22Rv1 (cell line): Measurements from ENCODE around the gene FRY.

Experiments used
- CTCF ChIP-seq: fragments of 450-650 bp; IDR thresholded peaks from 2 replicates; pipeline ENCODE4 v1.5.1; 2017; ENCODE audit warnings: mild to moderate bottlenecking
- ZFX ChIP-seq: fragments of 450-650 bp; IDR thresholded peaks from 2 replicates; pipeline ENCODE4 v1.6.1; 2017; ENCODE audit warnings: antibody characterized with exemption, borderline replicate concordance

- no peak for TF ChIP-seq CTCF
- no peak for TF ChIP-seq ZFX
Measured at GRCh38 chr13:32044446-32044845, 12.9 kb downstream of the FRY start.
